Uterus (tissue), 2 donors: ENCODE data around the gene CHADL.

Experiments
- CTCF ChIP-seq, 4 experiments: fragments of 200-600 bp in 2 of 4; fragments of 450-650 bp in 2 of 4; sonication (generic) in 2 of 4; IDR thresholded peaks; one replicate each; pipeline ENCODE4 v1.5.1; 2016 to 2019; ENCODE audit warnings: antibody characterized with exemption in 4 of 4, mild to moderate bottlenecking in 2 of 4, moderate library complexity in 1 of 4
- POLR2A ChIP-seq, 2 donors: fragments of 450-650 bp; IDR thresholded peaks; one replicate each; pipeline ENCODE4 v1.6.1; 2016; ENCODE audit warnings: antibody characterized with exemption in 2 of 2, mild to moderate bottlenecking in 1 of 2, moderate library complexity in 1 of 2

- no peak for TF ChIP-seq CTCF (IDR thresholded peaks at IDR 0.05)
- no peak for TF ChIP-seq POLR2A (IDR thresholded peaks at IDR 0.05)
Observed at GRCh38 chr22:41285441-41285819, 44.7 kb upstream of the CHADL start.
